ENCODE results near the gene CLCA2.
"Not testable (repeated sequence)": the region's sequence is repeated elsewhere in the genome, so short reads cannot be mapped to it uniquely, and the experiment has no call there.

Gene CLCA2

GRCh38 chr1:86477682-86478081, 53.7 kb downstream of the CLCA2 start:
- no peak for DNase-seq

GRCh38 chr1:86478416-86479156, 54.6 kb downstream of the CLCA2 start:
- no peak for DNase-seq

- no peak for DNase-seq
Observed at GRCh38 chr1:86481966-86482365, 58.0 kb downstream of the CLCA2 start.

- no peak for DNase-seq
Observed at GRCh38 chr1:86487131-86487810, 63.3 kb downstream of the CLCA2 start.

- no peak for DNase-seq
Observed at GRCh38 chr1:86487811-86488141, 63.8 kb downstream of the CLCA2 start.

GRCh38 chr1:86489242-86489878, 65.4 kb downstream of the CLCA2 start:
- DNase-seq: no peak

GRCh38 chr1:86491171-86491950, 67.4 kb downstream of the CLCA2 start:
- no peak for DNase-seq

GRCh38 chr1:86498281-86498680, 74.3 kb downstream of the CLCA2 start:
- DNase-seq: no peak

- no peak for DNase-seq
Observed at GRCh38 chr1:86499987-86500593, 76.1 kb downstream of the CLCA2 start.

GRCh38 chr1:86500714-86501113, 76.7 kb downstream of the CLCA2 start:
- DNase-seq: no peak

- DNase-seq: not testable (repeated sequence)
Observed at GRCh38 chr1:86502125-86502646, 78.2 kb downstream of the CLCA2 start.

- DNase-seq: no peak
Observed at GRCh38 chr1:86502721-86503405, 78.9 kb downstream of the CLCA2 start.

- no peak for DNase-seq
Observed at GRCh38 chr1:86503406-86504136, 79.6 kb downstream of the CLCA2 start.

GRCh38 chr1:86504137-86504479, 80.1 kb downstream of the CLCA2 start:
- DNase-seq: no peak

- DNase-seq: no peak
Observed at GRCh38 chr1:86504895-86505563, 81.1 kb downstream of the CLCA2 start.

- DNase-seq: no peak
Observed at GRCh38 chr1:86505564-86505902, 81.6 kb downstream of the CLCA2 start.

Measured in activated CD4-positive, CD25-positive, alpha-beta regulatory T cell (primary cell).